Midbrain (tissue), 1 donor: ENCODE results near the gene CYCS.

Experiments used
- DNase-seq: peaks from one replicate; lab custom pipeline; 2025; lab: John Stamatoyannopoulos, UW

CYCS gene

GRCh38 chr7:25125137-25125946 is at the start of gene CYCS:
CYCS (minus strand) TSS chr7:25125260; CDS start chr7:25124119, 1,141 bp downstream.
- peak; percentile 100 for DNase-seq

- DNase-seq, result no peak
Measured at GRCh38 chr7:25173184-25173583, 48.1 kb upstream of the CYCS start.

GRCh38 chr7:25171516-25171915 is 46.5 kb upstream of the CYCS start:
- DNase-seq, result no peak

- DNase-seq, result no peak
Measured at GRCh38 chr7:25171071-25171470, 46.0 kb upstream of the CYCS start.

GRCh38 chr7:25169683-25170082 is 44.6 kb upstream of the CYCS start:
- DNase-seq, result no peak

- no peak for DNase-seq
Measured at GRCh38 chr7:25168145-25168544, 43.1 kb upstream of the CYCS start.

- no peak for DNase-seq
Measured at GRCh38 chr7:25167262-25167843, 42.3 kb upstream of the CYCS start.

GRCh38 chr7:25159983-25160596 is 35.0 kb upstream of the CYCS start:
- DNase-seq, result peak; percentile 51

GRCh38 chr7:25158966-25159365 is 33.9 kb upstream of the CYCS start:
- no peak for DNase-seq

- no peak for DNase-seq
Measured at GRCh38 chr7:25151773-25152172, 26.7 kb upstream of the CYCS start.

- DNase-seq, result no peak
Measured at GRCh38 chr7:25149836-25150235, 24.8 kb upstream of the CYCS start.

GRCh38 chr7:25148772-25149575 is 23.9 kb upstream of the CYCS start:
- DNase-seq, result no peak

- no peak for DNase-seq
Measured at GRCh38 chr7:25143763-25144162, 18.7 kb upstream of the CYCS start.

GRCh38 chr7:25139536-25139935 is 14.5 kb upstream of the CYCS start:
- no peak for DNase-seq

- DNase-seq, result no peak
Measured at GRCh38 chr7:25134358-25135010, 9.4 kb upstream of the CYCS start.

- no peak for DNase-seq
Measured at GRCh38 chr7:25132430-25132829, 7.4 kb upstream of the CYCS start.

GRCh38 chr7:25126751-25127150 is 1.7 kb upstream of the CYCS start:
- DNase-seq, result no peak

- no peak for DNase-seq
Measured at GRCh38 chr7:25124465-25125136, 459 bp downstream of the CYCS start.

- no peak for DNase-seq
Measured at GRCh38 chr7:25122373-25122772, 2.7 kb downstream of the CYCS start.

GRCh38 chr7:25121599-25121998 is 3.5 kb downstream of the CYCS start:
- DNase-seq, result no peak

GRCh38 chr7:25119102-25119501 is 6.0 kb downstream of the CYCS start:
- DNase-seq, result no peak
